K562 (cell line): ENCODE measurements around the gene GRHPR. TPM values are rescaled to one million over a fixed set of nuclear protein-coding genes. Genes with fewer than 3 reads are reported as not detected.

ENCODE experiments used
- HDGF ChIP-seq: fragments of 450-650 bp; IDR thresholded peaks from 2 replicates; pipeline ENCODE4 v1.6.1; 2016
- JUN ChIP-seq, 2 experiments: sonication (generic) in 1 of 2; formaldehyde crosslinking in 1 of 2; IDR thresholded peaks; 2 replicates each; pipeline versions ENCODE4 v1.6.1 to v1.8.0; 2012 to 2022; ENCODE audit warnings: borderline replicate concordance in 2 of 2, mild to moderate bottlenecking in 2 of 2, improper control_type of control experiment in 1 of 2, low read depth in 1 of 2, low read length in 1 of 2, missing genetic modification reagents in 1 of 2
- MAFG ChIP-seq: fragments of 450-650 bp; conservative IDR thresholded peaks from 2 replicates; pipeline ENCODE4 v1.6.1; 2016; ENCODE audit warnings: missing genetic modification characterization, missing compliant biosample characterization
- MAZ ChIP-seq, 2 experiments: fragments of 450-650 bp in 1 of 2; sonication (generic) in 1 of 2; formaldehyde crosslinking; IDR thresholded peaks in 1 of 2; conservative IDR thresholded peaks in 1 of 2; 2 replicates each; pipeline versions ENCODE4 v1.4.0 to v1.5.0; 2020; ENCODE audit warnings: mild to moderate bottlenecking in 1 of 2, missing genetic modification reagents in 1 of 2
- NELFE ChIP-seq: IDR thresholded peaks from 2 replicates; pipeline ENCODE4 v1.6.1; 2011; ENCODE audit warnings: mild to moderate bottlenecking; ENCODE audit not compliant: insufficient read depth, insufficient read length
- TFAM ChIP-seq: fragments of 250-450 bp; sonication (Bioruptor Pico); conservative IDR thresholded peaks from 2 replicates; pipeline ENCODE4 v1.5.0; 2021; ENCODE audit warnings: mild to moderate bottlenecking, moderate library complexity
- ZNF121 ChIP-seq: sonication (generic); formaldehyde crosslinking; conservative IDR thresholded peaks from 2 replicates; pipeline ENCODE4 v1.8.0; 2022; ENCODE audit warnings: missing genetic modification reagents
- polyA plus RNA-seq, 8 experiments: library from polyadenylated mRNA; depleted of rRNA in 4 of 8; stranded (reverse) in 5 of 8; unstranded in 3 of 8; fragments of >200 nt; fragmentation: Nextera tagmentation in 2 of 8; fragmentation: Illumina TruSeq in 1 of 8; extraction: Ambion mirVana in 2 of 8; extraction: Trizol in 1 of 8; gene quantifications; 2 replicates each; pipeline versions ENCODE4 v1.2.1 to v1.2.3, GENCODE V29; 2011 to 2014; ENCODE audit warnings: inconsistent platforms in 1 of 8, missing spikeins in 1 of 8
- total RNA-seq, 7 experiments: library from RNA; depleted of rRNA in 6 of 7; stranded (reverse); fragments of >200 nt in 6 of 7; fragmentation: Illumina TruSeq in 2 of 7; extraction: Trizol in 2 of 7; gene quantifications; 2 replicates each; pipeline versions ENCODE4 v1.2.1 to v1.2.3, GENCODE V29; 2011 to 2021; ENCODE audit warnings: low replicate concordance in 1 of 7
- TF ChIP-seq, protein P1 (sequence below): IDR thresholded peaks from 2 replicates; pipeline ENCODE4 v1.6.1; 2011; ENCODE audit not compliant: insufficient read length; ENCODE audit errors: extremely low read depth
- TF ChIP-seq, protein P2 (sequence below): fragments of 450-650 bp; IDR thresholded peaks from 2 replicates; pipeline ENCODE4 v1.6.1; 2016; ENCODE audit warnings: low read depth, mild to moderate bottlenecking, moderate library complexity
- TF ChIP-seq, protein P3 (sequence below): fragments of 450-650 bp; IDR thresholded peaks from one replicate; pipeline ENCODE4 v1.6.1; 2018; ENCODE audit warnings: mild to moderate bottlenecking, moderate library complexity; ENCODE audit not compliant: partially characterized antibody
- TF ChIP-seq, protein P4 (sequence below): sonication (generic); formaldehyde crosslinking; IDR thresholded peaks from 2 replicates; pipeline ENCODE4 v1.8.0; 2022; ENCODE audit warnings: missing genetic modification reagents, mild to moderate bottlenecking, moderate library complexity, borderline replicate concordance
- TF ChIP-seq, protein P5 (sequence below): sonication (generic); formaldehyde crosslinking; IDR thresholded peaks from 2 replicates; pipeline ENCODE4 v1.8.0; 2023; ENCODE audit warnings: mild to moderate bottlenecking, missing genetic modification reagents
- TF ChIP-seq, protein P6 (sequence below): fragments of 250-450 bp; sonication (Bioruptor Pico); IDR thresholded peaks from 2 replicates; pipeline ENCODE4 v1.5.0; 2020; ENCODE audit warnings: mild to moderate bottlenecking, borderline replicate concordance

Gene GRHPR
- total and polyA plus RNA-seq, 9 of the 15 experiments (the other 6 are each of a cell fraction or from before 2014, with no cell fraction given): 38.9 to 144 (median 120) TPM

DNA sequence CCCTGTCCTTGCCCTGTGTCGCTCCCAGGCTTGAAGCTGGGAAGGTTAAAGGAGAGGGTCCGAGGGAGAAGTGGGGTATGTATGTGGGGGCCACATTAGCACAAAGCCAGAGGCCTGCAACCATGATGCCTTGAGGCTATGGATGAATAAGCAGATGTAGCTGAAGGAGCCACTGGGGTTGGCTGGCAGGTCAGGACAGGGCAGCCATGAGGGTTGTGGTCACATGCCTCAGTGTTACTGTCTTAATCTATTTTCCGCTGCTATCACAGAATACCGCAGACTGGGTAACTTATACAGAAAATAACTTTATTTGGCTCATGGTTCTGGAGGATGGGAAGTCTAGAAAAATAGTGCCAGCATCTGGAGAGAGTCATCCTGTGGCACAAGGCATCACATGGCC, 9.2 kb upstream of the GRHPR start (continued):
- TF ChIP-seq, protein P1, sequence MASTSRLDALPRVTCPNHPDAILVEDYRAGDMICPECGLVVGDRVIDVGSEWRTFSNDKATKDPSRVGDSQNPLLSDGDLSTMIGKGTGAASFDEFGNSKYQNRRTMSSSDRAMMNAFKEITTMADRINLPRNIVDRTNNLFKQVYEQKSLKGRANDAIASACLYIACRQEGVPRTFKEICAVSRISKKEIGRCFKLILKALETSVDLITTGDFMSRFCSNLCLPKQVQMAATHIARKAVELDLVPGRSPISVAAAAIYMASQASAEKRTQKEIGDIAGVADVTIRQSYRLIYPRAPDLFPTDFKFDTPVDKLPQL: no peak
- TF ChIP-seq ZNF121 (no peak), MAZ (CRISPR knock-in tag; conservative IDR thresholded peaks at IDR 0.05 in 1 of 2, IDR thresholded peaks at IDR 0.05 in 1 of 2) (no peak), HDGF (no peak), NELFE (no peak), JUN (IDR thresholded peaks at IDR 0.05; ENCODE audit: borderline replicate concordance, low read depth, low read length) (no peak), JUN (CRISPR knock-in tag; IDR thresholded peaks at IDR 0.05; ENCODE audit: borderline replicate concordance) (no peak), MAFG (no peak), TFAM (no peak)
- TF ChIP-seq, protein P2, sequence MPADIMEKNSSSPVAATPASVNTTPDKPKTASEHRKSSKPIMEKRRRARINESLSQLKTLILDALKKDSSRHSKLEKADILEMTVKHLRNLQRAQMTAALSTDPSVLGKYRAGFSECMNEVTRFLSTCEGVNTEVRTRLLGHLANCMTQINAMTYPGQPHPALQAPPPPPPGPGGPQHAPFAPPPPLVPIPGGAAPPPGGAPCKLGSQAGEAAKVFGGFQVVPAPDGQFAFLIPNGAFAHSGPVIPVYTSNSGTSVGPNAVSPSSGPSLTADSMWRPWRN: no peak
- TF ChIP-seq, protein P3, sequence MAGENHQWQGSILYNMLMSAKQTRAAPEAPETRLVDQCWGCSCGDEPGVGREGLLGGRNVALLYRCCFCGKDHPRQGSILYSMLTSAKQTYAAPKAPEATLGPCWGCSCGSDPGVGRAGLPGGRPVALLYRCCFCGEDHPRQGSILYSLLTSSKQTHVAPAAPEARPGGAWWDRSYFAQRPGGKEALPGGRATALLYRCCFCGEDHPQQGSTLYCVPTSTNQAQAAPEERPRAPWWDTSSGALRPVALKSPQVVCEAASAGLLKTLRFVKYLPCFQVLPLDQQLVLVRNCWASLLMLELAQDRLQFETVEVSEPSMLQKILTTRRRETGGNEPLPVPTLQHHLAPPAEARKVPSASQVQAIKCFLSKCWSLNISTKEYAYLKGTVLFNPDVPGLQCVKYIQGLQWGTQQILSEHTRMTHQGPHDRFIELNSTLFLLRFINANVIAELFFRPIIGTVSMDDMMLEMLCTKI: no peak
- TF ChIP-seq, protein P4, sequence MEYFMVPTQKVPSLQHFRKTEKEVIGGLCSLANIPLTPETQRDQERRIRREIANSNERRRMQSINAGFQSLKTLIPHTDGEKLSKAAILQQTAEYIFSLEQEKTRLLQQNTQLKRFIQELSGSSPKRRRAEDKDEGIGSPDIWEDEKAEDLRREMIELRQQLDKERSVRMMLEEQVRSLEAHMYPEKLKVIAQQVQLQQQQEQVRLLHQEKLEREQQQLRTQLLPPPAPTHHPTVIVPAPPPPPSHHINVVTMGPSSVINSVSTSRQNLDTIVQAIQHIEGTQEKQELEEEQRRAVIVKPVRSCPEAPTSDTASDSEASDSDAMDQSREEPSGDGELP (CRISPR knock-in tag): no peak
- TF ChIP-seq, protein P5, sequence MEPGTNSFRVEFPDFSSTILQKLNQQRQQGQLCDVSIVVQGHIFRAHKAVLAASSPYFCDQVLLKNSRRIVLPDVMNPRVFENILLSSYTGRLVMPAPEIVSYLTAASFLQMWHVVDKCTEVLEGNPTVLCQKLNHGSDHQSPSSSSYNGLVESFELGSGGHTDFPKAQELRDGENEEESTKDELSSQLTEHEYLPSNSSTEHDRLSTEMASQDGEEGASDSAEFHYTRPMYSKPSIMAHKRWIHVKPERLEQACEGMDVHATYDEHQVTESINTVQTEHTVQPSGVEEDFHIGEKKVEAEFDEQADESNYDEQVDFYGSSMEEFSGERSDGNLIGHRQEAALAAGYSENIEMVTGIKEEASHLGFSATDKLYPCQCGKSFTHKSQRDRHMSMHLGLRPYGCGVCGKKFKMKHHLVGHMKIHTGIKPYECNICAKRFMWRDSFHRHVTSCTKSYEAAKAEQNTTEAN (CRISPR knock-in tag): no peak
- TF ChIP-seq, protein P6, sequence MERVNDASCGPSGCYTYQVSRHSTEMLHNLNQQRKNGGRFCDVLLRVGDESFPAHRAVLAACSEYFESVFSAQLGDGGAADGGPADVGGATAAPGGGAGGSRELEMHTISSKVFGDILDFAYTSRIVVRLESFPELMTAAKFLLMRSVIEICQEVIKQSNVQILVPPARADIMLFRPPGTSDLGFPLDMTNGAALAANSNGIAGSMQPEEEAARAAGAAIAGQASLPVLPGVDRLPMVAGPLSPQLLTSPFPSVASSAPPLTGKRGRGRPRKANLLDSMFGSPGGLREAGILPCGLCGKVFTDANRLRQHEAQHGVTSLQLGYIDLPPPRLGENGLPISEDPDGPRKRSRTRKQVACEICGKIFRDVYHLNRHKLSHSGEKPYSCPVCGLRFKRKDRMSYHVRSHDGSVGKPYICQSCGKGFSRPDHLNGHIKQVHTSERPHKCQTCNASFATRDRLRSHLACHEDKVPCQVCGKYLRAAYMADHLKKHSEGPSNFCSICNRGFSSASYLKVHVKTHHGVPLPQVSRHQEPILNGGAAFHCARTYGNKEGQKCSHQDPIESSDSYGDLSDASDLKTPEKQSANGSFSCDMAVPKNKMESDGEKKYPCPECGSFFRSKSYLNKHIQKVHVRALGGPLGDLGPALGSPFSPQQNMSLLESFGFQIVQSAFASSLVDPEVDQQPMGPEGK (CRISPR knock-in tag): no peak
